HepG2 (cell line): ENCODE results near the gene B4GALT5. TPM values are rescaled to one million over a fixed set of nuclear protein-coding genes. Genes with fewer than 3 reads are reported as not detected.

Source experiments
- ELF4 ChIP-seq: sonication (generic); formaldehyde crosslinking; IDR thresholded peaks from 2 replicates; pipeline ENCODE4 v1.5.0; 2020; ENCODE audit warnings: missing genetic modification reagents, mild to moderate bottlenecking, moderate library complexity, borderline replicate concordance
- FOSL2 ChIP-seq: sonication (generic); formaldehyde crosslinking; IDR thresholded peaks from 2 replicates; pipeline ENCODE4 v1.4.0; 2020; ENCODE audit warnings: missing genetic modification reagents
- FOXM1 ChIP-seq: sonication (generic); formaldehyde crosslinking; IDR thresholded peaks from 2 replicates; pipeline ENCODE4 v1.5.0; 2020; ENCODE audit warnings: missing genetic modification reagents
- GTF2F1 ChIP-seq: fragments of 150-350 bp; IDR thresholded peaks from 2 replicates; pipeline ENCODE4 v1.6.1; 2014; ENCODE audit warnings: low read length
- HNRNPH1 ChIP-seq: fragments of 200-400 bp; formaldehyde crosslinking; optimal IDR thresholded peaks from 2 replicates; pipeline ENCODE3; 2017; ENCODE audit warnings: mild to moderate bottlenecking, low read depth, low read length
- HNRNPL ChIP-seq: fragments of 200-400 bp; formaldehyde crosslinking; IDR thresholded peaks from 2 replicates; pipeline ENCODE4 v1.6.1; 2017; ENCODE audit warnings: mild to moderate bottlenecking, low read depth, low read length
- LCORL ChIP-seq, 2 experiments: fragments of 450-650 bp in 1 of 2; sonication (generic) in 1 of 2; formaldehyde crosslinking in 1 of 2; IDR thresholded peaks; 2 replicates each; pipeline versions ENCODE4 v1.5.0 to v1.6.1; 2017 to 2020; ENCODE audit warnings: antibody characterized with exemption in 1 of 2, missing genetic modification reagents in 1 of 2
- MAFG ChIP-seq: sonication (generic); formaldehyde crosslinking; IDR thresholded peaks from 2 replicates; pipeline ENCODE4 v1.5.1; 2020; ENCODE audit warnings: mild to moderate bottlenecking, missing genetic modification reagents
- MAFK ChIP-seq, 2 experiments: IDR thresholded peaks in 1 of 2; conservative IDR thresholded peaks in 1 of 2; 2 replicates each; pipeline ENCODE4 v1.6.1; 2011; ENCODE audit warnings: improper control_type of control experiment in 2 of 2, low read length in 2 of 2
- PITX1 ChIP-seq: sonication (generic); formaldehyde crosslinking; IDR thresholded peaks from 2 replicates; pipeline ENCODE4 v1.5.1; 2020; ENCODE audit warnings: mild to moderate bottlenecking, missing genetic modification reagents
- RXRA ChIP-seq: sonication (generic); formaldehyde crosslinking; IDR thresholded peaks from 2 replicates; pipeline ENCODE4 v1.5.1; 2020; ENCODE audit warnings: missing genetic modification reagents
- SP140L ChIP-seq: sonication (generic); formaldehyde crosslinking; IDR thresholded peaks from 2 replicates; pipeline ENCODE4 v1.4.0; 2020; ENCODE audit warnings: missing genetic modification reagents, borderline replicate concordance
- ZBTB7B ChIP-seq: sonication (generic); formaldehyde crosslinking; IDR thresholded peaks from 2 replicates; pipeline ENCODE4 v1.4.0; 2020; ENCODE audit warnings: missing genetic modification reagents
- ZKSCAN8 ChIP-seq: IDR thresholded peaks from 2 replicates; pipeline ENCODE4 v1.6.1; 2016; ENCODE audit warnings: borderline replicate concordance, missing genetic modification reagents, missing compliant biosample characterization
- ZMAT5 ChIP-seq: sonication (generic); formaldehyde crosslinking; IDR thresholded peaks from 2 replicates; pipeline ENCODE4 v1.5.0; 2020; ENCODE audit warnings: mild to moderate bottlenecking, low read depth, missing genetic modification reagents, borderline replicate concordance
- ZNF20 ChIP-seq: sonication (generic); formaldehyde crosslinking; IDR thresholded peaks from 2 replicates; pipeline ENCODE4 v1.4.0; 2020; ENCODE audit warnings: mild to moderate bottlenecking, moderate library complexity, missing genetic modification reagents
- polyA plus RNA-seq, 8 experiments: library from polyadenylated mRNA; depleted of rRNA in 3 of 8; stranded (reverse) in 7 of 8; unstranded in 1 of 8; fragments of >200 nt; fragmentation: Illumina TruSeq in 4 of 8; extraction: Trizol in 4 of 8; gene quantifications; 2 replicates each; pipeline versions ENCODE4 v1.2.1 to v1.2.3, GENCODE V29; 2011 to 2016; ENCODE audit warnings: low read depth in 4 of 8, missing spikeins in 1 of 8, mixed read lengths in 1 of 8; ENCODE audit not compliant: insufficient read depth in 1 of 8
- total RNA-seq, 5 experiments: library from RNA; depleted of rRNA; stranded (reverse); fragments of >200 nt; fragmentation: Illumina TruSeq; extraction: Trizol; gene quantifications; 2 replicates each; pipeline ENCODE4 v1.2.3, GENCODE V29; 2016; ENCODE audit warnings: low read depth in 1 of 5
- TF ChIP-seq, protein P1 (sequence below): sonication (generic); formaldehyde crosslinking; IDR thresholded peaks from 2 replicates; pipeline ENCODE4 v1.5.1; 2020; ENCODE audit warnings: mild to moderate bottlenecking, missing genetic modification reagents, borderline replicate concordance
- TF ChIP-seq, protein P2 (sequence below): sonication (generic); formaldehyde crosslinking; IDR thresholded peaks from 2 replicates; pipeline ENCODE4 v1.4.0; 2020; ENCODE audit warnings: missing genetic modification reagents, low read depth, mild to moderate bottlenecking, borderline replicate concordance
- TF ChIP-seq, protein P3 (sequence below): sonication (generic); formaldehyde crosslinking; IDR thresholded peaks from 2 replicates; pipeline ENCODE4 v1.4.0; 2020; ENCODE audit warnings: missing genetic modification reagents
- TF ChIP-seq, protein P4 (sequence below): IDR thresholded peaks from 2 replicates; pipeline ENCODE4 v1.6.1; 2016

The B4GALT5 gene
- total and polyA plus RNA-seq, 2 of the 13 experiments (the other 11 are each of a cell fraction or from before 2014, with no cell fraction given): 27.3 to 30.9 TPM

GRCh38 chr20:49676581-49677291 is 36.9 kb downstream of the B4GALT5 start (continued):
- TF ChIP-seq, protein P1, sequence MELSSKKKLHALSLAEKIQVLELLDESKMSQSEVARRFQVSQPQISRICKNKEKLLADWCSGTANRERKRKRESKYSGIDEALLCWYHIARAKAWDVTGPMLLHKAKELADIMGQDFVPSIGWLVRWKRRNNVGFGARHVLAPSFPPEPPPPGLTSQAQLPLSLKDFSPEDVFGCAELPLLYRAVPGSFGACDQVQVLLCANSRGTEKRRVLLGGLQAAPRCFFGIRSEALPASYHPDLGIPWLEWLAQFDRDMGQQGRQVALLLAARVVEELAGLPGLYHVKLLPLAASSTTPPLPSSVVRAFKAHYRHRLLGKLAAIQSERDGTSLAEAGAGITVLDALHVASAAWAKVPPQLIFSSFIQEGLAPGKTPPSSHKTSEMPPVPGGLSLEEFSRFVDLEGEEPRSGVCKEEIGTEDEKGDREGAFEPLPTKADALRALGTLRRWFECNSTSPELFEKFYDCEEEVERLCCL: no peak
- no peak for TF ChIP-seq ZNF20 (CRISPR knock-in tag)
- TF ChIP-seq, protein P2, sequence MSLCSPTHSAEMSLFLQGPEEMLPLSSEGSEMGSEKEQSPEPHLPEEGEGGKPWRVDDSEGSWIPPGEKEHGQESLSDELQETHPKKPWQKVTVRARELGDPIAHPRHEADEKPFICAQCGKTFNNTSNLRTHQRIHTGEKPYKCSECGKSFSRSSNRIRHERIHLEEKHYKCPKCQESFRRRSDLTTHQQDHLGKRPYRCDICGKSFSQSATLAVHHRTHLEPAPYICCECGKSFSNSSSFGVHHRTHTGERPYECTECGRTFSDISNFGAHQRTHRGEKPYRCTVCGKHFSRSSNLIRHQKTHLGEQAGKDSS (CRISPR knock-in tag): no peak
- TF ChIP-seq, protein P3, sequence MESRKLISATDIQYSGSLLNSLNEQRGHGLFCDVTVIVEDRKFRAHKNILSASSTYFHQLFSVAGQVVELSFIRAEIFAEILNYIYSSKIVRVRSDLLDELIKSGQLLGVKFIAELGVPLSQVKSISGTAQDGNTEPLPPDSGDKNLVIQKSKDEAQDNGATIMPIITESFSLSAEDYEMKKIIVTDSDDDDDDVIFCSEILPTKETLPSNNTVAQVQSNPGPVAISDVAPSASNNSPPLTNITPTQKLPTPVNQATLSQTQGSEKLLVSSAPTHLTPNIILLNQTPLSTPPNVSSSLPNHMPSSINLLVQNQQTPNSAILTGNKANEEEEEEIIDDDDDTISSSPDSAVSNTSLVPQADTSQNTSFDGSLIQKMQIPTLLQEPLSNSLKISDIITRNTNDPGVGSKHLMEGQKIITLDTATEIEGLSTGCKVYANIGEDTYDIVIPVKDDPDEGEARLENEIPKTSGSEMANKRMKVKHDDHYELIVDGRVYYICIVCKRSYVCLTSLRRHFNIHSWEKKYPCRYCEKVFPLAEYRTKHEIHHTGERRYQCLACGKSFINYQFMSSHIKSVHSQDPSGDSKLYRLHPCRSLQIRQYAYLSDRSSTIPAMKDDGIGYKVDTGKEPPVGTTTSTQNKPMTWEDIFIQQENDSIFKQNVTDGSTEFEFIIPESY: peak; percentile 74
- peak; percentile 99 to 100 for TF ChIP-seq MAFK (conservative IDR thresholded peaks at IDR 0.05 in 1 of 2, IDR thresholded peaks at IDR 0.05 in 1 of 2; ENCODE audit: low read length in 2 of 2)
- no peak for TF ChIP-seq LCORL (IDR thresholded peaks at IDR 0.05)
- peak; percentile 36; the same call in 1 of the 2 replicates for TF ChIP-seq LCORL (CRISPR knock-in tag; IDR thresholded peaks at IDR 0.05)
- peak; percentile 74 for TF ChIP-seq FOSL2 (CRISPR knock-in tag)
- TF ChIP-seq SP140L (CRISPR knock-in tag): no peak
- TF ChIP-seq HNRNPH1: no peak
- no peak for TF ChIP-seq ZMAT5 (CRISPR knock-in tag)
- no peak for TF ChIP-seq ZBTB7B (CRISPR knock-in tag)
- no peak for TF ChIP-seq PITX1
- TF ChIP-seq GTF2F1: no peak
- no peak for TF ChIP-seq ELF4 (CRISPR knock-in tag)
- TF ChIP-seq FOXM1 (CRISPR knock-in tag): no peak
- TF ChIP-seq, protein P4, sequence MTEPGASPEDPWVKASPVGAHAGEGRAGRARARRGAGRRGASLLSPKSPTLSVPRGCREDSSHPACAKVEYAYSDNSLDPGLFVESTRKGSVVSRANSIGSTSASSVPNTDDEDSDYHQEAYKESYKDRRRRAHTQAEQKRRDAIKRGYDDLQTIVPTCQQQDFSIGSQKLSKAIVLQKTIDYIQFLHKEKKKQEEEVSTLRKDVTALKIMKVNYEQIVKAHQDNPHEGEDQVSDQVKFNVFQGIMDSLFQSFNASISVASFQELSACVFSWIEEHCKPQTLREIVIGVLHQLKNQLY (CRISPR knock-in tag): no peak
- TF ChIP-seq MAFG (CRISPR knock-in tag): peak; percentile 92
- no peak for TF ChIP-seq RXRA (CRISPR knock-in tag)
- no peak for TF ChIP-seq ZKSCAN8
- no peak for TF ChIP-seq HNRNPL
